Thoracic aorta (tissue), 2 donors: Measurements from ENCODE around the gene EIF4EBP2. TPM values are rescaled to one million over a fixed set of nuclear protein-coding genes. Genes with fewer than 3 reads are reported as not detected.
A peak's percentile ranks its signal among the peaks of the same experiment; 100 is the strongest.

Experiments
- ATAC-seq: fragments of 150-250 bp; one replicate; pipeline ENCODE4 v1.8.0; 2017; ENCODE audit warnings: low read depth; ENCODE audit not compliant: insufficient number of reproducible peaks, low FRiP score
- DNase-seq: peaks from one replicate; pipeline ENCODE4 v3.0.0-alpha.2; 2020; ENCODE audit warnings: low spot score
- H3K27ac ChIP-seq, 2 donors: fragments of 200-600 bp; sonication (generic); 1 replicate in 1 of 2; 2 replicates in 1 of 2; pipeline ENCODE4 v1.5.1; 2016; ENCODE audit warnings: mild to moderate bottlenecking in 2 of 2, moderate library complexity in 2 of 2
- H3K27me3 ChIP-seq: fragments of 200-600 bp; sonication (generic); replicated peaks from 2 replicates; pipeline ENCODE4 v1.6.0; 2016; ENCODE audit warnings: mild to moderate bottlenecking; ENCODE audit not compliant: insufficient read depth
- H3K36me3 ChIP-seq: fragments of 200-600 bp; sonication (generic); one replicate; pipeline ENCODE4 v1.5.1; 2016
- H3K4me1 ChIP-seq, 2 donors: fragments of 200-600 bp; sonication (generic); 1 replicate in 1 of 2; 2 replicates in 1 of 2; pipeline versions ENCODE4 v1.5.1 to v1.6.0; 2016; ENCODE audit warnings: low read depth in 2 of 2, mild to moderate bottlenecking in 1 of 2; ENCODE audit not compliant: control insufficient read depth in 1 of 2
- H3K4me3 ChIP-seq: fragments of 200-600 bp; sonication (generic); 2 replicates; pipeline ENCODE4 v1.5.1; 2016; ENCODE audit warnings: mild to moderate bottlenecking
- H3K9me3 ChIP-seq: fragments of 200-600 bp; sonication (generic); 2 replicates; pipeline ENCODE4 v1.5.1; 2016
- total RNA-seq, 2 donors: library from RNA; depleted of rRNA; stranded (reverse); fragments of >200 nt; gene quantifications; one replicate each; pipeline versions ENCODE4 v1.1.0 to v1.2.3, GENCODE V29; 2016
- TF ChIP-seq, protein P1 (sequence below): fragments of 200-600 bp; sonication (generic); IDR thresholded peaks from one replicate; pipeline ENCODE4 v1.5.1; 2019; ENCODE audit warnings: antibody characterized with exemption

EIF4EBP2 gene
- total RNA-seq, 2 donors from 2014 or later, result 52.8 to 60.0 TPM

DNA sequence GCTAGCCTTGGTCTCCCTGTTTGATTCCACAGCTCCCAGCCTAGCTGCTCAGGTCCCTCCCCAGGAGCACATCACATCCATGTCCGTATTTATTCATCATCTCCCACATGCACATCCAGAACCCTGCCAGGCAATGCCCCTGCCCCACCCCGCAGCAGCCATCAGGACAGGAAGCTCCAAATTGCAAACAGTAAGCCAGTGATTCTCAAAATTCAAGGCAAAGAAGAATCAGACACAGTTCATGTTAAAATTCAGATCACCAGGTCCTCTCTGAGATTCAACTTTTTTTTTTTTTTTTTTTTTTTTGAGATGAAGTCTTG lies 39.2 kb upstream of the EIF4EBP2 start:
- H3K27ac ChIP-seq, result peak overlapping the region in 1 of 2 donors; percentile 88
- ATAC-seq, result no peak
- H3K36me3 ChIP-seq, result no peaks in the 10 kb centered on the region

DNA sequence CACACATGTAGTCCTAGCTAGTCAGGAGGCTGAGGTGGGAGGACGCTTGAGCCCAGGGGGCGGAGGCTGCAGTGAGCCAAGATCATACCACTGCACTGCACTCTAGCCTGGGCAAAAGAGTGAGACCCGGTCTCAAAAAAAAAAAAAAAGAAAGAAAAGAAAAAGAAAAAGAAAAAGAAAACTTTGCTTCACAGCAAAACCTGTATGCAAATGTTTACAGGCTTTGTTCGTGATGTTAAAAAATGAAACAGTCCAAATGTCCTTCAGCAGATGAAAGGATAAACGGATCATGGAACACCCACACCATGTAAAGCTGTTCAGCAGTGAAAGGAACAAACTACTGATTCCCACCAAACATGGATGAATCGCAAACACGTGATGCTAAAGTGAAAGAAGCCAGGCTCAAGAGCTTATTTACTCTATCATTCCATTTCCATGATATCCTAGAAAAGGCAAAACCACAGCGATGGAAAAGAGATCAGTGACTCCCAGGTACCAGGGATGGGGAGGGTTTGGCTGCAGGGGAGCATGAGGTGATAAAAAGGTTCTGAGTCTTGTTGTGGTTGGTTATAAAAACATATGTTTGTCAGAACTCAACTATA lies 36.6 kb upstream of the EIF4EBP2 start:
- Histone ChIP-seq H3K9me3 (no peaks in the 10 kb centered on the region), H3K27me3 (no peaks in the 10 kb centered on the region), H3K4me1 (peaks cover 11 to 25% of the 10 kb centered on the region in 2 donors), H3K36me3 (no peaks in the 10 kb centered on the region), H3K4me3 (no peak overlapping the region), H3K27ac (no peak overlapping the region)
- ATAC-seq (no peak), DNase-seq (no peak)
- TF ChIP-seq, protein P1, sequence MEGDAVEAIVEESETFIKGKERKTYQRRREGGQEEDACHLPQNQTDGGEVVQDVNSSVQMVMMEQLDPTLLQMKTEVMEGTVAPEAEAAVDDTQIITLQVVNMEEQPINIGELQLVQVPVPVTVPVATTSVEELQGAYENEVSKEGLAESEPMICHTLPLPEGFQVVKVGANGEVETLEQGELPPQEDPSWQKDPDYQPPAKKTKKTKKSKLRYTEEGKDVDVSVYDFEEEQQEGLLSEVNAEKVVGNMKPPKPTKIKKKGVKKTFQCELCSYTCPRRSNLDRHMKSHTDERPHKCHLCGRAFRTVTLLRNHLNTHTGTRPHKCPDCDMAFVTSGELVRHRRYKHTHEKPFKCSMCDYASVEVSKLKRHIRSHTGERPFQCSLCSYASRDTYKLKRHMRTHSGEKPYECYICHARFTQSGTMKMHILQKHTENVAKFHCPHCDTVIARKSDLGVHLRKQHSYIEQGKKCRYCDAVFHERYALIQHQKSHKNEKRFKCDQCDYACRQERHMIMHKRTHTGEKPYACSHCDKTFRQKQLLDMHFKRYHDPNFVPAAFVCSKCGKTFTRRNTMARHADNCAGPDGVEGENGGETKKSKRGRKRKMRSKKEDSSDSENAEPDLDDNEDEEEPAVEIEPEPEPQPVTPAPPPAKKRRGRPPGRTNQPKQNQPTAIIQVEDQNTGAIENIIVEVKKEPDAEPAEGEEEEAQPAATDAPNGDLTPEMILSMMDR, result no peak

More for the DNA sequence above, 39.2 kb upstream of the EIF4EBP2 start:
- TF ChIP-seq, protein P1, result no peak
- Histone ChIP-seq H3K4me3 (peak overlapping the region; percentile 28), H3K9me3 (no peaks in the 10 kb centered on the region), H3K4me1 (peaks cover 11 to 25% of the 10 kb centered on the region in 2 donors), H3K27me3 (no peaks in the 10 kb centered on the region)
- no peak for DNase-seq

DNA sequence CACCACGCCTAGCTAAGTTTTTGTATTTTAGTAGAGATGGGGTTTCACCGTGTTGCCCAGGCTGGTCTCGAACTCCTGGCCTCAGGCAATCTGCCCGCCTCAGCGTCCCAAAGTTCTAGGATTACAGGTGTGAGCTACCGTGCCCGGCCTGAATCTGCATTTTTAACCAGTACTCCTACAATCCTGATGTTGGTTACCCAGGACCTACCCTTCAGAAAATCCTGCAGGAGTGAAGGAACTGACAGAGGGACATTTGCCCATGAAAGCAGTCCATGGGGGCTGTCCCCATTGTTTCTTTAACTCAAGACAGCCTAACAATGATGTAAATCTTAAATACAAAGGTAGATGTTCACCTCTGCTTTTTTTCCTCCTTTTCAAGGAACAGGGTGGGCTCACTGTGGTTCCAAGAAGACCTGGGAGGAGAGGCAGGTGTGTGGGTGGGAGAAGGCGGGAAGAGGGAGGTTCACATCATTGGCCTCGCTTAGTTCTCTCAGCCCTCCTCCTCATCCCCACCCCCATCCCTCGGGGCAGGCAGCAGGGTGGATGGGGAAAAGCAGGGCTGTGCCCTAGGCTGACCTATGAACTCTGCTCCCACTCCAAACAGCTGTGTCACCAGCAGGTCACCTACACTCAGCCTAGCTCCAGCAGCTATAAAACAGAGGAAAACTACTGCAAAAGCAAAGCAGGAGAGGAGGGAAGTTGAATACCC lies 35.0 kb upstream of the EIF4EBP2 start:
- ATAC-seq, result no peak
- no peak for DNase-seq

DNA sequence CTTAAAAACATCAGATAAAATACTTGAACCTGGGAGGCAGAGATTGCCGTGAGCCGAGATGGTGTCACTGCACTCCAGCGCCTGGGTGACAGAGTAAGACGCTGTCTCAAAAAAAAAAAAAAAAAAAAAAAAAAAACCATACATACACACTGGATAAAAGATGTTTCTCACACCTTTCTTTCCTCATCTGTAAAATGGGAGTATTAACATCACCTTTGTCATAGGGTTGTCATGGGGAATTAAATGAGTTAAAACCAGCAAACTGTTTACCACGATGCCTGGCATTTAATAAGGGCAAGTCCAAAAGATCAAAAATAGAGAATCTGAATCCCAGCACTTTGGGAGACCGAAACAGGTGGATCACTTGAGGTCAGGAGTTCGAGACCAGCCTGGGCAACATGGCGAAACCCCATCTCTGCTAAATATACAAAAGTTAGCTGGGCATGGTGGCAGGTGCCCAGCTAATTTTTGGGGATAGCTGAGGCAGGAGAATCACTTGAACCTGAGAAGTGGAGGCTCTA lies 34.4 kb upstream of the EIF4EBP2 start:
- TF ChIP-seq, protein P1, result no peak

More for the DNA sequence above, 35.0 kb upstream of the EIF4EBP2 start:
- Histone ChIP-seq H3K27me3 (no peaks in the 10 kb centered on the region), H3K36me3 (no peaks in the 10 kb centered on the region), H3K4me3 (no peak overlapping the region), H3K27ac (no peak overlapping the region), H3K4me1 (peaks cover 3 to 17% of the 10 kb centered on the region in 2 donors), H3K9me3 (no peaks in the 10 kb centered on the region)
- TF ChIP-seq, protein P1, result no peak

DNA sequence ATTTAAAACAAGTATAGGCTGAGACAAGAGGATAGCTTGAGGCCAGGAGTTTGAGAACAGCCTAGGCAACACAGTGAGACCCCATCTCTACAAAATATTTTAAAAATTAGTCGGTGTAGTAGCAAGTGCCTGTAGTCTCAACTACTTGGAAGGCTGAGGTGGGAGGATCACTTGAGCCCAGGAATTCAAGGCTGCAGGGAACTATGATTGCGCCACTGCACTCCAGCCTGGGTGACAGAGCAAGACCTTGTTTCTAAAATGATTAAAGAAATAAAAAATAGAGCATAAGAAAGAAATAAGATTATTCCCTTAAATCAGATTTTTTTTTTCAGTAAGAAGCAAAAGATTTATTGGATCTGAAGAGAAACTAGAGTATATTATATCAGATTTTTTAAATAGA lies 33.2 kb upstream of the EIF4EBP2 start:
- DNase-seq (no peak), ATAC-seq (no peak)
- Histone ChIP-seq H3K36me3 (peaks cover 3% of the 10 kb centered on the region), H3K4me3 (no peak overlapping the region), H3K4me1 (peaks cover 0 to 7% of the 10 kb centered on the region in 2 donors), H3K27me3 (no peaks in the 10 kb centered on the region), H3K9me3 (no peaks in the 10 kb centered on the region), H3K27ac (no peak overlapping the region)
- TF ChIP-seq, protein P1, result no peak

More for the DNA sequence above, 34.4 kb upstream of the EIF4EBP2 start:
- no peak overlapping the region for H3K27ac ChIP-seq
- DNase-seq, result no peak
- H3K36me3 ChIP-seq, result no peaks in the 10 kb centered on the region
- no peak for ATAC-seq
- peaks cover 0 to 12% of the 10 kb centered on the region in 2 donors for H3K4me1 ChIP-seq
- H3K4me3 ChIP-seq, result no peak overlapping the region
- H3K27me3 ChIP-seq, result no peaks in the 10 kb centered on the region
- no peaks in the 10 kb centered on the region for H3K9me3 ChIP-seq
